CD4-positive, alpha-beta T cell treated with Interleukin-21 for 1 hour (primary cell): ENCODE measurements around the gene SFMBT2.
A peak's percentile ranks its signal among the peaks of the same experiment; 100 is the strongest.
"Not testable (repeated sequence)": the region's sequence is repeated elsewhere in the genome, so short reads cannot be mapped to it uniquely, and the experiment has no call there.

ENCODE experiments used
- DNase-seq: peaks from one replicate; pipeline ENCODE4 v3.0.0-alpha.2; 2020

SFMBT2 gene

DNA sequence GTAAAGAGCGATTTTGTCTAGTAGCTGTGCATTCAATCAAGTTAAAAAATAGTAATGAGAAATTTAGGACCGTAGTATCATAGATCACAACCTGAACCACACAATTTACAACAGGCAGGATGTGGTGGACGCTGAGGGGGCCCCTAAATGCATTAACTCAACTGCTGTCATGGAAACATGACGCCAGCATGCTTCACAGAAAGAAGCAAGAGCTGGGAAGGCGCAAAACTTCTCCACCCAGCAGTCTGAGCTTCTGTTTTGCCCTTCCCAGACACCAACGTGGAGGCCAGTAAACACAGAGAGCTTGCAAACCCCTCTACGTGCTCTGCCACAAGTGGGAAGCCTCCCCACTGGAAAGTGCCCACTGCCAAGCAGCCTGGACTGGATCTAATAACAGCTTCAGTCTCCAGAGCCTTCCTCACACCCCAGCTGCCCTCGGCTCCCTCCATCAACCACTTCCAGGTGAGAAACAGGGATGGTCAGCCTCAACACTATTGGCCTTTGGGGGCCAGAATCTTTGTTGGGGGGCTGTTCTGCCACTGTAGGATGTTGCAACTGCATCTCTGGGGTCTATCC, 151.8 kb downstream of the SFMBT2 start:
- peak; percentile 73 for DNase-seq

DNA sequence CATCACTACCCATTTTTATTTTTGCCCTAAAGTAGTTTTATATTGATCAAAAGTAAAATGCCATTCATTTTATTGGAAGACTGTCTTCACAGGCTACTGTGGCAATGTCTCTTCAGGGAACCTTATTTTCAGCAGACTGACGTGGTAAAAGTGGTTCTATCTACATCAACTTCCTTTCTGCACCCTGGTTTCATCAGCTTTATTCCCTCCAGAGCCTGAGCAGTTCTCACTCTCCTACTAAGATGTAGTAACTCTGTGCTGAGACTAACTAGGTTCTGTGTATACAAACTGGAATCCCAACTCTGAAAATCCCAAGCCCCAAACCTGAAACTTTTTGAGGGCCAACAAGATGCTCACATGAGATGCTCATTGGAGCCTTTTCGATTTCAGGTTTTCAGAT, 155.3 kb downstream of the SFMBT2 start:
- DNase-seq: no peak

DNA sequence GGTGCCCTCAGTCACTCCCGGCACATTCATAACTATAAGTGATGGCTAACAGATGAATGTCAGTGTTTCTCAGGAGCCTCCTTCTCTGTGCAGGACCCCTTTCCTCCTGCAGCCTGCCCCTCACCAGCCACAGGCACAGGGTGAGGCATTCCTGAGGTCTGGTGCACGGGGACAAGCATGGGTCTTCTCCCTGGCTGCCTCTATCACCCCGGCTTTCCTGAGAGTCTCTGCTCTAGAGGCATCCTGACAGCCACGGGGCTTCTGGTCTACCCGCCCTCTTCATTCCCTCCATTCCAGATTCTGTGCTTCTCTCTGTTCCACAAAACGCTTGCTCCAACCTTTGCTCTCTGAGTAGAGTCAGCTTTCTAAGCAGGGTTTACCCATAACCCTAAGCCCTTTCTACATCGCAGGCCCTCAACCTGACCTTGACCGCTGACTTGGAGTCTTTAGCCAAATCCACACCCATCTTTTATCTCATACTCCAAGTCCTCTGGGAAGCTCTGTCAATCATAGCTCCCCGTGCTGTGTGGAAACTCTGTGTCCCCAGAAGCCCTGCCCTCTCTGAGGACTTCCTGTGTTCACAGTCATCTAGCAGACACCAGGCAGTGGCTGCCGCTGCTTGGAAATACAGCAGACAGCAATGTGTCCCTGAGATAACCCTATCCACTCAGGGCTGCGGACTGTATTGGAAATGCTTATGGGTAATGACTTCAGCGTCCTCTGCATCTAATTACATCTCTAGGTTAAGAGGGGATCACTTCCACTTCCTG, 159.0 kb downstream of the SFMBT2 start:
- DNase-seq: no peak

DNA sequence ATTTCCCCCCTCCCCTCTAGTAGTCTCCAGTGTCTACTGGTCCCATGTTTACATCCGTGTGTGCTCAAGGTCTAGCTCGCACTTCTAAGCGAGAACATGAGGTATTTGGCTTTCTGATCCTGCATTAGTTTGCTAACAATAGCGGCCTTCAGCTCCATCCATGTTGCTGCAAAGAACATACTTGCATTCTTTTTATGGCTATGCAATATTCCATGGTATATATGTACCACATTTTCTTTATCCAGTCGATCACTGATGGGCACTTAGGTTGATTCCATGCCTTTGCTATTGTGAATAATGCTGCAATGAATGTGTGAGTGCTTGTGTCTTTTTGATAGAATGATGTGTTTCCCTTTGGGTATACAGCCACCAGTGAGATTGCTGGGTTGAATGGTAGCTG, 160.6 kb downstream of the SFMBT2 start:
- DNase-seq: no peak

GRCh38 chr10:7248585-7249164, 162.2 kb downstream of the SFMBT2 start:
- DNase-seq: no peak

DNA sequence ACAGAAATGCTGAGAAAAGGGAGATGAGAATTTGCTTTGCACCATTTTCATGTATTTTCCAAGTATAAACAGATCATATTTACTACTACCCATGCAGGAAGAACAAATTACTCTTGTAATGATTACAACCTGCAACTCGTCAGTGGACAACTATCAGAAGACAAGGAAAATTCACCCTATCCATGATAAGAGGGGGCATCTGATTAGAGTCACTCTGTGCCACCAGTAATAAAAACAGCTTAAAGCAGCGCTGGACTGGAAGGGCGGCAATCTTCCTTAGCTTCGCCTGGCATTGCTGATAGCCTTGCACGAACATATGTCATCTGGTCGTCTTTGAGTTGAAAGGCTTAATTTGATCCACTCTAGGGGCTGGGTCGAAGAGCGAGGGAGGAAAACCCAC, 162.7 kb downstream of the SFMBT2 start:
- no peak for DNase-seq

- DNase-seq: no peak
Observed at GRCh38 chr10:7245505-7245904, 165.3 kb downstream of the SFMBT2 start.

- DNase-seq: peak; percentile 20
Observed at GRCh38 chr10:7243873-7244272, 167.0 kb downstream of the SFMBT2 start.

GRCh38 chr10:7243139-7243538, 167.7 kb downstream of the SFMBT2 start:
- DNase-seq: peak; percentile 19

DNA sequence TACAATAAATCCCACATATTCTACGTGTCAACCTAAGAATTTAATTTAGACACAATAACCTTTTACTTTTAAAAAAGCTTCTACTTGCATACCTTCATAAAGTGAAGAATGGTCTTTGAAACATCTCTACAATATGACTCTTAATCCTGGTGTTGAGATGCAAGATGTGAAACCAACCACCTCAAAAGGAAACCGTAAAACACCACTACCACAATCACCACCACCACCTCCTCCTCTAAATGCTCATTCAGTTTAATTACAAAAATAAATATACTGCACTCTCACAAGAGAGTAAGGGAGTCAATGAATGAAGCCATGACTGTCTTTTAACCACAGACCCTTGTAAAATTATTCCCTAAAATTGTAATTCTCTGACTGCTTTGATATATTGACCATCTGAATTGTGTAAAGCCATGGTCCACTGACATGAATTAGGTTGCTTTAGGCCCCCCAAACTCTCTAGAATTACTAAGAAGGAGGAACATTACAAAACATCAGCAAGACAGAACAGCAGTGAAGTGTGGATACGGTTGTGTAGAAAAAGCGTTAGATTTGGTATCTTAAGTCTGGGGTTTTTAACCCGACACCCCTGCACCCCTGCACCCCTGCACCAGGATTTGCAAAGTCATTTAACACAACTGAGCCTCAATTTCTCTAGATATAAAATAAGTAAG, 171.4 kb downstream of the SFMBT2 start:
- no peak for DNase-seq

GRCh38 chr10:7235376-7235775, 175.5 kb downstream of the SFMBT2 start:
- no peak for DNase-seq

- DNase-seq: no peak
Observed at GRCh38 chr10:7234109-7234508, 176.7 kb downstream of the SFMBT2 start.

DNA sequence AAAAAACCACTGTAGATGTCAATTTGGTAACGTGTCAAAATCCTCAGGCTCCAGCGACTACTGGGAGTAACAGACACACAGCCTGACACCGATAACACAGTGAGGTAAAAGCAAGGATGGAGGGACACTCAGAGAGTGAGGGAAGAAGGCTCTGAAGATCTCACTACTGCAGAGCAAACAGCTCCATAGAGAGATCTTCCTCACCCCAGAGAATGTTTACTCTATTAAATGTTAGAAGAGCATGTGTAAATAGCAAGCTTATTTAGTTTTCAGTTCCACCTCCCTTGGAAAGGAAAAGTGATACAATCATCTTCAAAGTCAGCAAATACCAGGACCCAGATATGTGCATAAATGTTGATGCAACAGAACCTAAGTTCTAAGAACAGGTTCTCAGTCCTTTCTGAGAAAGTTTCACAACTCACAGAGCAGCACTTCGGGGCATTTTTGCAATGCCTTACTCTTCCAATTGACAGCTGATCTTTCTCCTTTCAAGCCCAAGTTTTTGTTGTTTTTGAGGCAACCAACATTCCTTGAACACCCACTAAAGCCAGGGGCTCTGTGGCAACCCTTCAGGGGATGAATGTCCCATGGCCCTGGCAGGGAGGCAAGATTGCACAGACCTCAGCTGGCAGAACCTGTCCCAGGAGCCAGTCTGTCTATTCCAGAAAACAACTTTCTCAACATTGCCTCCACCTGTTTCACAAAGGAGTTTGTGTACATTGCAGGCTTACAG, 177.4 kb downstream of the SFMBT2 start:
- DNase-seq: no peak

GRCh38 chr10:7231509-7232414, 179.1 kb downstream of the SFMBT2 start:
- no peak for DNase-seq

DNA sequence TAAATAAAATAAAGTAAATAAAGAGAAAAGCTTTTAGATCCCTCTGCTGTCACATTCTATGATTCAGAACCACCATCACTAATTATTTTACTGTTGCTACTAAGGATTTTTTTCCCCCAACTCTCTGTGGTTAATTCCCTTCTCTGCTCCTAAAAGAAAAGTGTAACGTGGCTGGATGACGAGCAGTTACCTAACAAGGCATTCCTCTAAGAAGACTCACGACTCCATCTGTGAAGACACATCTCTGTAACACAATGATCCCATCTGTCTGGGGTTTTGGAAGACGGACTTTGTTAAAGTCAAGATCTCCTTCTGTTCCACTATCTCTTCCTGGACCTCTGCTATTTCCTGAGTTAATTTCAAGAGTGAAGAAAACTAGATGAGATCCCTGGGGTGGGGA, 179.9 kb downstream of the SFMBT2 start:
- no peak for DNase-seq

DNA sequence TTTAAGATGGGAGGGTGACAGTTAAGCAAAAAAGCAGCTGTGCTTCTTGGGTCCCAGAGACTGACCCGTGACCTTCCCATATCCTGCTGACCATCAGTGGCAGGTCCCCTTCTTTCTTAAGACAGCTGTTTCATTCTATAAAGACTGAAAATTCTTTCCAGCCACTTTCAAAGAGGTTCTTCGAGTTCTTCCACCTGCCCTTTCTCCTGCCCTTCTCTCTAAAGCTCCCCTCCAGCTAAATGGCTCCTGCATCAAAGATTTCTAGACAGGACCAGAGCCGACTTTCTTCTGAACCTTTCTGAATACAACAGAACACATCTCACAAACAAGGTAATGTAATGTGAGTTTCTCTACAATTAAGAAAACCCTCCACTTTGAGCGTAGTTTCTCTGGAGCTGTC, 180.8 kb downstream of the SFMBT2 start:
- DNase-seq: no peak

DNA sequence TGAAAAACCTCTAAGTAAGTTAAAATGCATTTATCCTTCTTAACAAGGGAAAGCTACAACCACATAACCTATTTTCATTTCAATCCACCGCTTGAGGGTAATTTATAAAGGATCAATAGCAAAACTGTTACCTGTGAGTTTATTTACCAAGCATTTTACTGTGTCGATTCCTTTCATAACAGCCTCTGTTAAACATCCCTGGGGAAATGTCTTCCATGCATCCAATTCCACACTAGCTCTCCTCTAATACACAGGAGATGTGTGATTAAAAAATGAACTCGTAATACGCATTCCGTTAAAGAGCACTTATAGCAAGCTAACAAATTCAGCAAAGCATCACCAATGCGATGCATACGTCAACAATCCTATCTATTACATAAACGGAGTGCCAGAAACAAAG, 185.7 kb downstream of the SFMBT2 start:
- DNase-seq: no peak

DNA sequence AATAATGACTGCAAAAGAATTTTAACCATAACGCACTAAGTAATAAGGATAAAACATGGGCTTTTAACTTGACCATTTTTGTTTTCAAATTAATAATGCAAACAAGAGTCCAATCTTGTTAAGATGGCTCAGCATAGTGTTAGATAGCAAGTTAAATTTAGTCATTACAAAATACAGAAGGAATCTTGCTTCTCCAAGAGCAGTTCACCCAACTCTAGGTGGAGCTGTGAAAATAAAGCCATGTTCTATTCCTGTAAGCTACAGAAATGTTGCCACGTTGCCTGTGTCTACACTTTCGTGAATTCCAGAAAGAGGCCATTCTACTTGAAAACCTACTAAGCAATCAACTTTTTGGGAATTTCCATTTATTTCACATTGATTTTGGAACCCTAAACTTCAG, 191.9 kb downstream of the SFMBT2 start:
- DNase-seq: no peak

DNA sequence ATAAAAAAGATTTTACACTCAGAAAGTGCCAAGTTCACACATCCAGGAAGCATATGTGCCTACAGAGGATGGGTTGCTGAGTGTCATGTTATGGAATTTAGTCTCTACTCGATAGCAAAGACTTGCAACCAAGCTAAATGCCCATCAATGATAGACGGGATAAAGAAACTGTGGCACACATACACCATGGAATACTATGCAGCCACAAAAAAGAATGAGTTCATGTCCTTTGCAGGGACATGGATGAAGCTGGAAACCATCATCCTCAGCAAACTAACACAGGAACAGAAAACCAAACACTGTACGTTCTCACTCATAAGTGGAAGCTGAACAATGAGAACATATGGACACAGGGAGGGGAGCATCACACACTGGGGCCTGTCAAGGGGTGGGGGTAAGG, 198.1 kb downstream of the SFMBT2 start:
- DNase-seq: not testable (repeated sequence)

GRCh38 chr10:7211857-7212577, 198.8 kb downstream of the SFMBT2 start:
- no peak for DNase-seq

DNA sequence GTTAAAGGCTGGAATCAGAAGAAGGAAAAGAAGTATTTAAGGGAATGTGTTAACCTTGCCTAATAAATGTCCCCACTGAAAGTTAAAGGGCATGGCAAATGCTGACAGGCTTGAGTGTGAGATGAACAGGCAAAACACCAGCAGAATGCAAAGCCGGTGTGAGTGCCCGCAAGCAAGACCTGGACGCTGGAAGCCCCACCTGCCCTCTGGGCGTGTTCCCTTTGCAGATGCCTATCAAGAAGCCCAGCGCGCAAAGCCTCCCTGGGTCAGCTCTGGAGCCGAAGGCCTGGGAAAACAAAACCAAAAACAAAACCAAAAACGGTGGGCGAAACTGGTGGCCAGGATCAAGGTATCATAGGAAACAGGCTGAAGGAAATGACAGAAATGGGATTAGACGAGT, 200.3 kb downstream of the SFMBT2 start:
- DNase-seq: no peak
